ENCODE data around the gene LRRC46. TPM values are rescaled to one million over a fixed set of nuclear protein-coding genes. Genes with fewer than 3 reads are reported as not detected.

Gene LRRC46
- total and polyA plus RNA-seq, 10 of the 15 experiments (the other 5 are each of a cell fraction or from before 2014, with no cell fraction given), result 0.15 to 1.8 (median 0.38) TPM; not detected in 1

- ChIA-PET SMC1A (ENCODE audit: uncharacterized antibody, unreplicated experiment) (interaction anchor here (1.5 kb wide), 1 partner anchor 22 kb away, joined by 4 read pairs; no protein-coding TSS in a partner anchor), CTCF (interaction anchor here (2.0 kb wide), 1 partner anchor 27 kb away, joined by 5 read pairs; no protein-coding TSS in a partner anchor), POLR2A (no interaction called here), RAD21 (ENCODE audit: unreplicated experiment) (no interaction called here)
- intact Hi-C loops (cut with micrococcal nuclease; ENCODE audit: unreplicated experiment), result no loop called here
- Histone ChIP-seq H3K9me3 (replicated peaks; ENCODE audit: control insufficient read depth, insufficient read depth, low read length) (no peaks in the 10 kb centered on the region), H3K4me3 (no peak overlapping the region), H3K27ac (ENCODE audit: control insufficient read depth, insufficient read depth) (no peak overlapping the region), H3K4me2 (ENCODE audit: control insufficient read depth, insufficient read depth) (no peak overlapping the region), H3K79me2 (ENCODE audit: control insufficient read depth, insufficient read depth, low read length) (no peaks in the 10 kb centered on the region), H3K4me1 (ENCODE audit: control insufficient read depth, insufficient read depth, low read length) (no peaks in the 10 kb centered on the region), H3K9ac (ENCODE audit: control insufficient read depth, insufficient read depth, low read length) (no peak overlapping the region), H4K20me1 (ENCODE audit: control insufficient read depth, insufficient read depth) (no peaks in the 10 kb centered on the region), H2AFZ (ENCODE audit: control insufficient read depth, low read depth, low read length) (no peak overlapping the region), H3K27me3 (replicated peaks in 1 of 2; ENCODE audit: control insufficient read depth in 2 of 2, insufficient read depth in 2 of 2, low read length in 1 of 2) (no peaks in the 10 kb centered on the region; a peak in 2 of 4 replicates), H3K36me3 (ENCODE audit: control insufficient read depth in 2 of 2, insufficient read depth in 2 of 2, low read length in 1 of 2) (no peaks in the 10 kb centered on the region)
- no peak for DNase-seq (ENCODE audit: low read depth, low spot score)
- FAIRE-seq, result no peak
- ATAC-seq, result no peak
- BruUV-seq (replicated peaks), result no TSS peak
- TF ChIP-seq SPI1 (IDR thresholded peaks at IDR 0.05; ENCODE audit: borderline replicate concordance, insufficient read depth, low read depth, low read length), result no peak
- TF ChIP-seq MYC (IDR thresholded peaks at IDR 0.05; ENCODE audit: insufficient read depth, insufficient read length, insufficient replicate concordance, low read length, severe bottlenecking), result no peak
- no peak for TF ChIP-seq TAF1 (IDR thresholded peaks at IDR 0.05; ENCODE audit: borderline replicate concordance, low read depth, low read length)
- TF ChIP-seq BHLHE40 (IDR thresholded peaks at IDR 0.05; ENCODE audit: borderline replicate concordance in 1 of 2, low read depth in 2 of 2, low read length in 1 of 2), result no peak
- no peak for TF ChIP-seq SREBF1 (IDR thresholded peaks at IDR 0.05; ENCODE audit: low read length)
- TF ChIP-seq TBL1XR1 (IDR thresholded peaks at IDR 0.05; ENCODE audit: low read depth, low read length), result no peak
- no peak for TF ChIP-seq ZNF622 (IDR thresholded peaks at IDR 0.05)
- in situ Hi-C loops (cut with MboI), result no loop called here
- WGBS (ENCODE audit: insufficient coverage, insufficient replicate concordance, low lambda C conversion rate, missing lambda C conversion rate), result 4% methylated on average over 7 of the region's 7 CpGs
Measured at GRCh38 chr17:47864791-47865216, 33.3 kb downstream of the LRRC46 start.

DNA sequence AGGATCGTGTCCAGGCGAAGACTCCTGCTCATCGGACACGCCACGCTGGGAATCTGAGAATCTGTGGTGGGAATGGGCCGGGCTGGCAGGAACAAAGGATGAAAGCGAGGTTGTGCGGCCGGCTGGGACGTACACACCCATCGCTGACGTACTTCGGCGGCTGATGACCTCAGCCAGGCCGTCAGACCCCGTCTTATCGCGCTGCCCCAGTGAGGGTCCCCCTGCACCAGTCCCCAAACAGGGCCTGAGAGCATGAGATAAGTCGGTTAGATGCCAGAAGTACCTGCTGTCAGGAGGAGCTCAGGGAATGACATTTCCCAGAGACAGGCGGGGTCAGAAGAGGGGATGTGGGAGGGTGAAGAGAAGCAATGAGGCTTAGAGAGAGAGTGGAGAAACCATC, 35.5 kb downstream of the LRRC46 start:
- H3K9me3 ChIP-seq (replicated peaks; ENCODE audit: control insufficient read depth, insufficient read depth, low read length), result no peaks in the 10 kb centered on the region
- no peak for TF ChIP-seq RFX5 (IDR thresholded peaks at IDR 0.05; ENCODE audit: low read depth, low read length)
- no peak for TF ChIP-seq TCF7 (IDR thresholded peaks at IDR 0.05; ENCODE audit: borderline replicate concordance)
- TF ChIP-seq BMI1 (IDR thresholded peaks at IDR 0.05; ENCODE audit: borderline replicate concordance), result no peak
- no peak for TF ChIP-seq MYB (IDR thresholded peaks at IDR 0.05; ENCODE audit: borderline replicate concordance, low read depth, low read length)
- TF ChIP-seq ZNF274 (IDR thresholded peaks at IDR 0.05; ENCODE audit: insufficient read depth, insufficient read length), result no peak
- TF ChIP-seq, protein P1, sequence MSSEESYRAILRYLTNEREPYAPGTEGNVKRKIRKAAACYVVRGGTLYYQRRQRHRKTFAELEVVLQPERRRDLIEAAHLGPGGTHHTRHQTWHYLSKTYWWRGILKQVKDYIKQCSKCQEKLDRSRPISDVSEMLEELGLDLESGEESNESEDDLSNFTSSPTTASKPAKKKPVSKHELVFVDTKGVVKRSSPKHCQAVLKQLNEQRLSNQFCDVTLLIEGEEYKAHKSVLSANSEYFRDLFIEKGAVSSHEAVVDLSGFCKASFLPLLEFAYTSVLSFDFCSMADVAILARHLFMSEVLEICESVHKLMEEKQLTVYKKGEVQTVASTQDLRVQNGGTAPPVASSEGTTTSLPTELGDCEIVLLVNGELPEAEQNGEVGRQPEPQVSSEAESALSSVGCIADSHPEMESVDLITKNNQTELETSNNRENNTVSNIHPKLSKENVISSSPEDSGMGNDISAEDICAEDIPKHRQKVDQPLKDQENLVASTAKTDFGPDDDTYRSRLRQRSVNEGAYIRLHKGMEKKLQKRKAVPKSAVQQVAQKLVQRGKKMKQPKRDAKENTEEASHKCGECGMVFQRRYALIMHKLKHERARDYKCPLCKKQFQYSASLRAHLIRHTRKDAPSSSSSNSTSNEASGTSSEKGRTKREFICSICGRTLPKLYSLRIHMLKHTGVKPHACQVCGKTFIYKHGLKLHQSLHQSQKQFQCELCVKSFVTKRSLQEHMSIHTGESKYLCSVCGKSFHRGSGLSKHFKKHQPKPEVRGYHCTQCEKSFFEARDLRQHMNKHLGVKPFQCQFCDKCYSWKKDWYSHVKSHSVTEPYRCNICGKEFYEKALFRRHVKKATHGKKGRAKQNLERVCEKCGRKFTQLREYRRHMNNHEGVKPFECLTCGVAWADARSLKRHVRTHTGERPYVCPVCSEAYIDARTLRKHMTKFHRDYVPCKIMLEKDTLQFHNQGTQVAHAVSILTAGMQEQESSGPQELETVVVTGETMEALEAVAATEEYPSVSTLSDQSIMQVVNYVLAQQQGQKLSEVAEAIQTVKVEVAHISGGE (CRISPR knock-in tag; IDR thresholded peaks at IDR 0.05), result no peak
- no peak for TF ChIP-seq HDAC2 (IDR thresholded peaks at IDR 0.05)
- no peak for TF ChIP-seq DPF2 (IDR thresholded peaks at IDR 0.05)
- ChIA-PET CTCF (interaction anchor here (0.8 kb wide), 1 partner anchor 10 kb away, joined by 3 read pairs; no protein-coding TSS in a partner anchor), SMC1A (ENCODE audit: uncharacterized antibody, unreplicated experiment) (interaction anchor here (0.6 kb wide), 1 partner anchor 135 kb away, joined by 3 read pairs; no protein-coding TSS in a partner anchor), RAD21 (ENCODE audit: unreplicated experiment) (no interaction called here), POLR2A (no interaction called here)
- WGBS (ENCODE audit: insufficient coverage, insufficient replicate concordance, low lambda C conversion rate, missing lambda C conversion rate), result 43% methylated on average over 19 of the region's 20 CpGs
- no peaks in the 10 kb centered on the region for H4K20me1 ChIP-seq (ENCODE audit: control insufficient read depth, insufficient read depth)
- no peaks in the 10 kb centered on the region for H3K4me1 ChIP-seq (ENCODE audit: control insufficient read depth, insufficient read depth, low read length)
- intact Hi-C loops (cut with micrococcal nuclease; ENCODE audit: unreplicated experiment), result no loop called here
- no peak overlapping the region for H3K9ac ChIP-seq (ENCODE audit: control insufficient read depth, insufficient read depth, low read length)
- BruUV-seq (replicated peaks), result no TSS peak
- FAIRE-seq, result no peak
- in situ Hi-C loops (cut with MboI), result no loop called here
- H3K27ac ChIP-seq (ENCODE audit: control insufficient read depth, insufficient read depth), result no peak overlapping the region
- H3K4me2 ChIP-seq (ENCODE audit: control insufficient read depth, insufficient read depth), result no peak overlapping the region
- DNase-seq (ENCODE audit: low read depth, low spot score), result no peak
- no peak overlapping the region for H3K4me3 ChIP-seq
- H2AFZ ChIP-seq (ENCODE audit: control insufficient read depth, low read depth, low read length), result no peak overlapping the region
- peaks cover 0 to 3% of the 10 kb centered on the region in 2 experiments for H3K27me3 ChIP-seq (replicated peaks in 1 of 2; ENCODE audit: control insufficient read depth in 2 of 2, insufficient read depth in 2 of 2, low read length in 1 of 2)
- no peak for ATAC-seq
- no peaks in the 10 kb centered on the region for H3K79me2 ChIP-seq (ENCODE audit: control insufficient read depth, insufficient read depth, low read length)
- H3K36me3 ChIP-seq (ENCODE audit: control insufficient read depth in 2 of 2, insufficient read depth in 2 of 2, low read length in 1 of 2), result no peaks in the 10 kb centered on the region
